Peyer's patch (tissue), 4 donors: Measurements from ENCODE around the gene ARFGAP3.

Experiments used
- CTCF ChIP-seq, 6 experiments: fragments of 450-650 bp in 4 of 6; fragments of 200-600 bp in 2 of 6; sonication (generic) in 1 of 6; IDR thresholded peaks; one replicate each; pipeline ENCODE4 v1.5.1; 2017 to 2019; ENCODE audit warnings: antibody characterized with exemption in 6 of 6, mild to moderate bottlenecking in 3 of 6, moderate library complexity in 1 of 6
- POLR2A ChIP-seq, 2 donors: fragments of 450-650 bp; IDR thresholded peaks; one replicate each; pipeline ENCODE4 v1.5.1; 2017; ENCODE audit warnings: antibody characterized with exemption in 2 of 2, mild to moderate bottlenecking in 2 of 2, moderate library complexity in 2 of 2

- TF ChIP-seq CTCF (IDR thresholded peaks at IDR 0.05) (no peak), POLR2A (IDR thresholded peaks at IDR 0.05) (no peak)
Measured at GRCh38 chr22:42797011-42797410, 60.1 kb downstream of the ARFGAP3 start.
